GM18502 (cell line): ENCODE data around the gene ICAM2.

Experiments
- ATAC-seq: cut with Tn5 transposase; IDR thresholded peaks from one replicate; pipeline ENCODE4 v1.9.1; 2021; ENCODE audit warnings: mild to moderate bottlenecking; ENCODE audit not compliant: unreplicated experiment, poor library complexity

ICAM2 gene

GRCh38 chr17:64020056-64020766, at the start of gene ICAM2:
Gene ICAM2 (minus strand): TSS chr17:64020633. CDS start chr17:64006691, 13,942 bp downstream.
- ATAC-seq: peak; percentile 76

- no peak for ATAC-seq
Measured at GRCh38 chr17:64070213-64070612, 49.8 kb upstream of the ICAM2 start.

- ATAC-seq: no peak
Measured at GRCh38 chr17:64069143-64069542, 48.7 kb upstream of the ICAM2 start.

- ATAC-seq: no peak
Measured at GRCh38 chr17:64067657-64068056, 47.2 kb upstream of the ICAM2 start.

- no peak for ATAC-seq
Measured at GRCh38 chr17:64066716-64067115, 46.3 kb upstream of the ICAM2 start.

- ATAC-seq: no peak
Measured at GRCh38 chr17:64065161-64065560, 44.7 kb upstream of the ICAM2 start.

- ATAC-seq: no peak
Measured at GRCh38 chr17:64064331-64064730, 43.9 kb upstream of the ICAM2 start.

- ATAC-seq: no peak
Measured at GRCh38 chr17:64063766-64064224, 43.4 kb upstream of the ICAM2 start.

- no peak for ATAC-seq
Measured at GRCh38 chr17:64063088-64063487, 42.7 kb upstream of the ICAM2 start.

GRCh38 chr17:64061178-64061898, 40.9 kb upstream of the ICAM2 start:
- ATAC-seq: peak; percentile 56

GRCh38 chr17:64060331-64060730, 39.9 kb upstream of the ICAM2 start:
- ATAC-seq: no peak

- ATAC-seq: no peak
Measured at GRCh38 chr17:64059756-64060155, 39.3 kb upstream of the ICAM2 start.

GRCh38 chr17:64058621-64059020, 38.2 kb upstream of the ICAM2 start:
- ATAC-seq: no peak

GRCh38 chr17:64057701-64058263, 37.3 kb upstream of the ICAM2 start:
- ATAC-seq: no peak

GRCh38 chr17:64056269-64057005, 36.0 kb upstream of the ICAM2 start:
- ATAC-seq: peak; percentile 77

GRCh38 chr17:64055183-64056142, 35.0 kb upstream of the ICAM2 start:
- ATAC-seq: no peak

- ATAC-seq: no peak
Measured at GRCh38 chr17:64054304-64054703, 33.9 kb upstream of the ICAM2 start.

GRCh38 chr17:64053101-64053500, 32.7 kb upstream of the ICAM2 start:
- ATAC-seq: no peak

GRCh38 chr17:64051153-64051552, 30.7 kb upstream of the ICAM2 start:
- no peak for ATAC-seq

- no peak for ATAC-seq
Measured at GRCh38 chr17:64048805-64049204, 28.4 kb upstream of the ICAM2 start.
